Measurements from ENCODE around the gene SAMHD1. TPM values are rescaled to one million over a fixed set of nuclear protein-coding genes. Genes with fewer than 3 reads are reported as not detected.
"Not testable (repeated sequence)": the region's sequence is repeated elsewhere in the genome, so short reads cannot be mapped to it uniquely, and the experiment has no call there.

Gene SAMHD1
- total and polyA plus RNA-seq, 2 donors (not counting 3 experiments of a cell fraction or from before 2014, with no cell fraction given): 13.7 to 27.5 TPM

- Histone ChIP-seq H3K79me2 (ENCODE audit: control insufficient read depth, insufficient read depth, low read length) (no peaks in the 10 kb centered on the region), H3K27me3 (ENCODE audit: control insufficient read depth in 2 of 2, insufficient read depth in 2 of 2, low read length in 2 of 2) (no peaks in the 10 kb centered on the region), H4K20me1 (replicated peaks; ENCODE audit: control insufficient read depth, extremely low read depth, insufficient read depth, low read length) (no peaks in the 10 kb centered on the region), H3K9me1 (replicated peaks; ENCODE audit: control insufficient read depth, extremely low read depth, insufficient read depth, low read length) (no peaks in the 10 kb centered on the region), H3K27ac (ENCODE audit: insufficient read depth, low read depth, low read length) (no peak overlapping the region), H3K4me3 (replicated peaks in 1 of 3; ENCODE audit: insufficient read depth in 1 of 3, low read depth in 1 of 3, low read length in 3 of 3) (no peak overlapping the region), H3K36me3 (ENCODE audit: control insufficient read depth in 2 of 2, extremely low read depth in 1 of 2, insufficient read depth in 2 of 2, low read length in 2 of 2) (no peaks in the 10 kb centered on the region), H3K9me3 (replicated peaks; ENCODE audit: control insufficient read depth, insufficient read depth, low read length) (no peaks in the 10 kb centered on the region), H3K4me2 (ENCODE audit: insufficient read depth, low read length) (no peak overlapping the region), H2AFZ (ENCODE audit: low read depth, low read length) (no peak overlapping the region), H3K4me1 (ENCODE audit: control insufficient read depth, extremely low read depth, insufficient read depth, low read length) (no peaks in the 10 kb centered on the region), H3K9ac (replicated peaks; ENCODE audit: extremely low read depth, insufficient read depth, low read length) (no peak overlapping the region)
- intact Hi-C loops (cut with micrococcal nuclease) (no loop called here), dilution Hi-C loops (cut with MboI; ENCODE audit: extremely low pct_ligation_motif_present, low sequenced_read_pairs) (no loop called here)
- FAIRE-seq (no peak), DNase-seq (ENCODE audit: low read depth, low spot score) (no peak)
- CTCF ChIA-PET: no interaction called here
- POLR2A ChIA-PET: no interaction called here
- TF ChIP-seq POLR2A (IDR thresholded peaks at IDR 0.05; ENCODE audit: low read depth, low read length) (no peak), EZH2 (IDR thresholded peaks at IDR 0.05; ENCODE audit: borderline replicate concordance, low read depth, low read length, severe bottlenecking) (no peak), POLR2AphosphoS5 (IDR thresholded peaks at IDR 0.05; ENCODE audit: insufficient read depth, low read depth, low read length) (no peak), FOS (IDR thresholded peaks at IDR 0.05; ENCODE audit: borderline replicate concordance, insufficient read depth, low read length) (no peak), MAX (IDR thresholded peaks at IDR 0.05; ENCODE audit: insufficient read depth, insufficient read length) (no peak), CTCF (IDR thresholded peaks at IDR 0.05; ENCODE audit: extremely low read depth in 1 of 2, insufficient read depth in 1 of 2, low read depth in 1 of 2, low read length in 2 of 2) (no peak), GATA2 (IDR thresholded peaks at IDR 0.05; ENCODE audit: insufficient read depth, insufficient read length, low read depth, low read length) (no peak), JUN (IDR thresholded peaks at IDR 0.05; ENCODE audit: borderline replicate concordance, insufficient read depth, insufficient read length, low read depth) (no peak), MYC (IDR thresholded peaks at IDR 0.05; ENCODE audit: low read depth, low read length) (no peak)
- no TSS peak for BruUV-seq (replicated peaks)
Measured at GRCh38 chr20:36997121-36997520, 45.6 kb upstream of the SAMHD1 start.

GRCh38 chr20:36994221-36994620, 42.7 kb upstream of the SAMHD1 start:
- FAIRE-seq; H3K79me2 ChIP-seq (ENCODE audit: control insufficient read depth, insufficient read depth, low read length); H3K4me3 ChIP-seq (replicated peaks in 1 of 3; ENCODE audit: insufficient read depth in 1 of 3, low read depth in 1 of 3, low read length in 3 of 3); H3K9me3 ChIP-seq (replicated peaks; ENCODE audit: control insufficient read depth, insufficient read depth, low read length); intact Hi-C loops (cut with micrococcal nuclease); POLR2A ChIA-PET; H3K36me3 ChIP-seq (ENCODE audit: control insufficient read depth in 2 of 2, extremely low read depth in 1 of 2, insufficient read depth in 2 of 2, low read length in 2 of 2); H3K9ac ChIP-seq (replicated peaks; ENCODE audit: extremely low read depth, insufficient read depth, low read length); H3K27me3 ChIP-seq (ENCODE audit: control insufficient read depth in 2 of 2, insufficient read depth in 2 of 2, low read length in 2 of 2); dilution Hi-C loops (cut with MboI; ENCODE audit: extremely low pct_ligation_motif_present, low sequenced_read_pairs); DNase-seq (ENCODE audit: low read depth, low spot score); H4K20me1 ChIP-seq (replicated peaks; ENCODE audit: control insufficient read depth, extremely low read depth, insufficient read depth, low read length); H3K4me2 ChIP-seq (ENCODE audit: insufficient read depth, low read length); H3K27ac ChIP-seq (ENCODE audit: insufficient read depth, low read depth, low read length); H2AFZ ChIP-seq (ENCODE audit: low read depth, low read length); BruUV-seq (replicated peaks); H3K4me1 ChIP-seq (ENCODE audit: control insufficient read depth, extremely low read depth, insufficient read depth, low read length); H3K9me1 ChIP-seq (replicated peaks; ENCODE audit: control insufficient read depth, extremely low read depth, insufficient read depth, low read length): not testable (repeated sequence)
- CTCF ChIA-PET: interaction anchor here (1.2 kb wide), 1 partner anchor 75 kb away, joined by 3 read pairs; no protein-coding TSS in a partner anchor
